ENCODE data around the gene UGT1A8.

Gene UGT1A8

GRCh38 chr2:233766416-233766815 is 149.0 kb downstream of the UGT1A8 start:
- DNase-seq (ENCODE audit: low spot score): no peak

GRCh38 chr2:233768076-233768475 is 150.6 kb downstream of the UGT1A8 start:
- DNase-seq (ENCODE audit: low spot score): no peak

- DNase-seq (ENCODE audit: low spot score): no peak
Measured at GRCh38 chr2:233769260-233769659, 151.8 kb downstream of the UGT1A8 start.

DNA sequence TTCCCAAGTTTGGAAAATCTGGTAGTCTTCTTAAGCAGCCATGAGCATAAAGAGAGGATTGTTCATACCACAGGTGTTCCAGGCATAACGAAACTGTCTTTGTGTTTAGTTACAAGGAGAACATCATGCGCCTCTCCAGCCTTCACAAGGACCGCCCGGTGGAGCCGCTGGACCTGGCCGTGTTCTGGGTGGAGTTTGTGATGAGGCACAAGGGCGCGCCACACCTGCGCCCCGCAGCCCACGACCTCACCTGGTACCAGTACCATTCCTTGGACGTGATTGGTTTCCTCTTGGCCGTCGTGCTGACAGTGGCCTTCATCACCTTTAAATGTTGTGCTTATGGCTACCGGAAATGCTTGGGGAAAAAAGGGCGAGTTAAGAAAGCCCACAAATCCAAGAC is 154.7 kb downstream of the UGT1A8 start:
- DNase-seq (ENCODE audit: low spot score): no peak

- no peak for DNase-seq (ENCODE audit: low spot score)
Measured at GRCh38 chr2:233772583-233772982, 155.2 kb downstream of the UGT1A8 start.

GRCh38 chr2:233773854-233774253 is 156.4 kb downstream of the UGT1A8 start:
- no peak for DNase-seq (ENCODE audit: low spot score)

DNA sequence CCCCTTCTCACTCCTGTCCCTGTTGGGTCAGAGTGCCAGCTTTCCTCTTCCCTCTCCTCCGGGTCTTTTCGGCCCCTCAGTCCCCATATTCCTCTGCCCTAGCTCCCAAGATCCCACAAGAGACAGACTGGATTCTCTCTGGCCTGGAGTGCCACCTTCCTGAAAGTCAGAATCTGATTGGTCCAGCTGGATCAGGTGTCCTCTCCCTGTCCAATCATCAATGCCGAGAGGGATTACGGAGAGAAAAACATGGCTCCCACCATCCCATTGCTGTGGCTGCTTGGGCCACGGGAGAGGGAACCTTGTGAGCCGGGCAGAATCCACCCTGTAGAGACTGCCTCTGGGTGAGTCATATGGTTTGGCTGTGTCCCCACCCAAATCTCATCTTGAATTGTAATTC is 158.0 kb downstream of the UGT1A8 start:
- no peak for DNase-seq (ENCODE audit: low spot score)

- DNase-seq (ENCODE audit: low spot score): no peak
Measured at GRCh38 chr2:233778030-233778429, 160.6 kb downstream of the UGT1A8 start, which contains the start of gene MROH2A. MROH2A (plus strand) TSS chr2:233778330; CDS start chr2:233779359, 1,029 bp downstream.

- DNase-seq (ENCODE audit: low spot score): no peak
Measured at GRCh38 chr2:233779722-233780121, 162.3 kb downstream of the UGT1A8 start.

DNA sequence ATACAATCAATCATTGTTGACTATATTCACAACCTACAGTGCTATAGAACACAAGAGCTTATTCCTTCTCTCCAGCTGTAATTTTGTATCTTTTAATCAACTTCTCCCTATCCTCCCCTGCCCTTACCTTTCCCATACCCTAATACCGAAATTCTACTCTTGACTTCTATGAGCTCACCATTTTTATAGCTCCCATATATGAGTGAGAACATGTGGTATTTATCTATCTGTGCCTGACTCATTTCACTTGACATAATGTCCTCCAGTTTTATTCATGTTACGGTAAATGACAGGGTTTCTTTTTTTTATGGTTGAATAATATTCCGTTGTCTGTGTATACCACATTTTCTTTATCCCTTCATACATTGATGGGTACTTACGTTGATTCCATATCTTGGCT is 163.3 kb downstream of the UGT1A8 start:
- no peak for DNase-seq (ENCODE audit: low spot score)

GRCh38 chr2:233789554-233789953 is 172.1 kb downstream of the UGT1A8 start:
- DNase-seq (ENCODE audit: low spot score): no peak

DNA sequence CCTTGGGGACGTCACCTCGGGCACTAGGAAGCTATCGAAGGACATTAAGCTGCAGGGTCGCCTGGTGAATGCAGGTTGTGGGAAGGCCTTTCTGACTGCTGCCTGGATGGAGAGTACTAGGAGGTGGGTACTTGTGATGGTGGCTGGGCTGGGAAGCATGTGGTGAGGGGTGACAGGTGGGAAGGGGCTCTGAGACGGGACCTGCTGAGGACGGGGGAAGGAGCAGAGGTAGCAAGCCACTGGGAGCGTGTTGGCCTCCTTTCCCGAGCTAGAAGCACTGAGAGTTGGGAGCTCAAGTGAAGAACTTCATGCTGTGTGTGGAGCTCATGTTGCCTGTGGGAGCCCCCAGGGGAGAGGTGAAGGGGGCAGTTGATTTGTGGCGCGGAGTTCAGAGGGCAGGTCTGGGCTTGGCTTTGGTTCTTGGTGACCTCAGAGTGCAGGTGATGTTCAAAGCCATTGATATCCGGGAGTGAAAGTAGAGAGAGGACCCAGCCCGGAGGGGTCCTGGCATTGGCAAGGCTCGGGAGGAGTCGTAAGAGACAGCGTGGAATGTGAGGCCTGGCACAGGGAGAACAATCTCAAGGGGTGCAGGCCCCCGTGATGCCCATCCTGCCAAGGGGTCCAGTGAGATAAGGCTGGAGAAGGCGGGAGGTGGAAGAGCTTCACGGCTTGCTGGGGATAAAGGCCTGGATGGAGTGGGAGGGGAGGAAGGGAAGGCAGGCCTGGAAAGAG is 173.9 kb downstream of the UGT1A8 start:
- no peak for DNase-seq (ENCODE audit: low spot score)

DNA sequence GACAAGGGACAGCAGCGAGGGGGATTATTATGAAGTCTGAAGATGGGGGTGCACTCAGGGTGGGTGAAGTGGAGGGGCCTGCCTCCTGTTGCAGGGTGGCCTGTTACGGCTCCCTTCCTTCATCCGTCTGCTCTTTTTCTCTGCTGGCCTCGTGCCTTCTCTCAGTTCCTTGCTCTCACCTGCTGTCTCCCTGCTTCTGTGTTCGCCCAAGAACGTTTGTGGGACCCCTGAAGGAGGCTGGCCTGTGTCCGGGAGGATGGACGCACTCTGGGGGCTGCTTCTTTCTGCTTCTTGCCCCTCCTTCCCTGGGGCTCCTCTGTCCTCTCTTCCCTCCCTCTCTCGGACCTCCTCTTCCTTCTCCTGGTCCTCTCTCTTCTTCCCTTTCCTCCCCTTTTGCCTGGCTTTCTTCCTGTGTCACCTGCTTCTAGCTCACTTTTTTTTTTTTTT is 174.5 kb downstream of the UGT1A8 start:
- no peak for DNase-seq (ENCODE audit: low spot score)

DNA sequence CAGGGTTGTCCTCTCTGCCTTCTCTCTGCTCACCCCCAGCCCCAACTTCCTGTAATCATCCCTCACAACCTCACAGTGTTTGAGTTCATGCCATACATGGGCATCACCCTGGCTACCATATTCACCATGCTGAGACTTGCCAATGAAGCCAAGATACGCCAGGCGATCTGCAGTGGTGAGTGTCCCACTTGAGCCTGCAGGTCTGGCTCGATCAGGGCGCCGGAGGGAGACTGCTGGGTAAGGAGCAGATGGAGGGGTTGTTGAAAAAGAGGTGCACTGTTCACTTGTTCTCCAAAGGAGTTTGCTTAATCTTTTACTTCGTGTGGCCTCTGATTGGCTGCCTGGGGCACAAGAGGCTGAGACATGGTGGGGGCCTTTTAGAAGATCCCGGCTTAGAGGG is 175.3 kb downstream of the UGT1A8 start:
- DNase-seq (ENCODE audit: low spot score): no peak

DNA sequence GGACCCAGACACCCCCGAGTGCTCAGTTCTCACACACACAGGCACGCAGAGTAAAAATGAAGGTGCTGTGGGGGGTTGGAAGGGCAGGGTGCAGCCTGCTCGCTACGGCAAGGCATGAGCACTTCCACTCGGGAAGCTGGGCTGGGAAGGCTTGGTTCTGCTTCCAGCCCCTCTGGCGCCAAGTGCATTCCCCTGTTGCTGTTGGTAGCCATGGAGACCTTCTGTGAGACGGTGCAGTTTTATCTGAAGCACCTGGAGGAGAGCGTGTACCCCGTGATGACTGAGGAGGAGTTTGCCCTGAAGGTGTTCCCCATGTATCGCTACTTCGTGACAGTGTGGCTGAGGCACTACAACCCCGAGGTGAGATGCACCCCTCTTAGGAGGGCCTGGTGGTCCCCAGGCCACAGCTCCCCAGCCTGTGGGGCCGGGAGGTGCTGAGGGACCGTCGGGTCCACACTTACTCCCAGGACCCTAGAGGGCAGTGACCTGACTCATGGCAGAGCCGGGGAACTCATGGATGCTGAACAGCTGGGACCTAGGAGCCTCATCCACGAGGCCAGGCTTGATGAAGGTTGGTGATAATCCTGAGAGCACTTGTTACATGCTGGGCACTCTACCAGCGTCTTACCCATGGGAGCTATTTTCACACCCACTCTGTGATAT is 176.2 kb downstream of the UGT1A8 start:
- no peak for DNase-seq (ENCODE audit: low spot score)

DNA sequence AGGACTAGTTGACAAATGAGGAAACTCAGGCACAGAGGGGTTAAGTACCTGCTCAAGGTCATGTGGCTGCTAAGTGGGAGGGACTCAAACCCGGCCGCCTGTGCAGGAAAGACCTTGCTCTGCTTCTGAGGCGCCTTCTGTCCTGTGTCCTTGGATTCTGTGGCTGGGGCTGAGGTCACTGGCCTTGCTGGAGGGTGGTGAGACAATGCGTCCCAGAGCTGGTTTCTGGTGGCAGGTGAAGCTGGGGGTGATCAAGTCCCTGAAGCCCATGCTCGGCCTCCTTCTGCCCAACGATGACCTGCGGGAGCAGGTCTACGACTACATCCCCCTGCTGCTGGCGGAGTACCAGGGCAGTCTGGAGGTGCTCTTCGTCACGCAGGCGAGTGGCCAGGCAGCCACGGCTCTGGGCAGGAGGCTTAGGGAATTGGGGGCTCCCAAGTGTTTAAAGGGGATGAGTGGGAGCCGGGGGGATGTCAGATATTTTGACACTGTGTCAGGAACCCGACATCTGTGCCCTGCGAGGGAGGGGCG is 176.8 kb downstream of the UGT1A8 start:
- DNase-seq (ENCODE audit: low spot score): no peak

DNA sequence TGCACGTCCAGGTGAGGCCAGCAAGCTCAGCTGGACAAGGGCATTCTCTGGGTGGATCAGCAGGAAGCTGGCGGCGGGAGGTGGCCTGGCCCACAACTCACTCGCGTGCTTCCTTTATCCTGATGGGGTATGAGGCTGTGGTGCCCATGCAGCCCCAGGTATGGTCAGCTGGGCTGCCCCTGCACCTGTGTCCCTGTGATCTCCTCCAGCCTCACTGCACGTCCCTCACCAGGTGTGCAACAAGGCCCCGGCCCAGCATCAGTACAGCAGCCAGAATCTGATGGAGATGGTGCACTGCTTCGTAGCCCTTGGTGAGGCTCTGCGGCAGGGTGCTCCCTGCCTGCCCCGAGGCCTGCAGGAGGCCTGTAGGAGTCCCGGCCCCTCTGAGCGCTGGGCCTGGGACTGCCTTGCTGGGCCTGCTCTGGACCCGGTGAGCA is 178.3 kb downstream of the UGT1A8 start:
- DNase-seq (ENCODE audit: low spot score): no peak

DNA sequence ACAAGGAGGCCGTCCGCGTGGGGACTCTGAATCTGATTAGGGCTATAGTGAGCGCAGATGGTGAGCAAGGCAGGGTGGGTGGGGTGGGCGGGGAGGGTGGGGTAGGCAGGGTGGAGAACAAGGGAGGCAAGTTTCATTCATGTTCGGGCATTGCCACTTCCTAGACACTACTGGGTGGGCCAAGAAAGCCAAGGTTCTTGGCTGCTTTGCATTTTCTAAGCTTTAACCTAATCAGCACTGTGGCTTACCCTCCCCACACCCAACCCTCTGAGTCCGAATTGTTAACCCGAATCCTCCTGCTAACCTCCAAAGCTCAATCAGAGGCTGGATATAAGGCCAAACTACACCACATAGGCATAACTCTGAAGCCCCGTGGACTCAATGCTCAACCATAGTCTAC is 178.8 kb downstream of the UGT1A8 start:
- DNase-seq (ENCODE audit: low spot score): no peak

DNA sequence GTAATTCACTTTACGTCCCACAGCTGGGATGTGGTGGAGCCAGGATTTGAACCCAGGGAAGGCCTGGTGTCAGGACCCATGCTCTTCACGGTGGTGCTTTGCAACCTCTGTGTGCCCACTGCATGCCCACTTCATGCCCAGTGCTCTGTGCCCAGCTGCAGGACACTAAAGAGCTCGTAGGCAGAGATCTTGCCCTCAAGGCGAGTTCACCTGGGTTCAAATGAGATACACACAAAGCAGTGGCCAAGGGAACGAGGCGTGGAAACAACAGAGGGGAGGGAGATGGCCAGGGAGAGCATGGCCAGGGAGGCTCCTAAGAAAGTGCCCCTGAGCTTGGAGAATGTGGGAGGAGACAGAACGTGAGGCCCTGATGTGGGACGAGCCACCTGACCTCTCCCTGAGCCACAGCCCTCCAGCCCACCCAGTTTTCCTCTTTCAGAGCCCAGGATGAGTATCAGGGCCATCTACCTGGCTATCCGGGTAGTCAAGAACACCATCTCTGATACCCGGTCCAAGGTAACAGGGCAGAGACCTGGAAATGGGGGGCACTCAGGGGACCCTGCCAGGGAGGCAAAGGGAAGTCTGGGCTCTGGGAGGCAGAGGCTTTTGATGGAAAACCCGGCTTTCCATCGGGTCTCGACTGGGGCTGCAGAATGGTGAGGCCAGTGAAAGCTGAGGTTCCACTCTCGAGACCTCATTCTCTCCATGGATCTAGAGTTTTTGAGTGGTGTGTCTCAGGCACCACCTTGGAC is 181.1 kb downstream of the UGT1A8 start:
- DNase-seq (ENCODE audit: low spot score): no peak

DNA sequence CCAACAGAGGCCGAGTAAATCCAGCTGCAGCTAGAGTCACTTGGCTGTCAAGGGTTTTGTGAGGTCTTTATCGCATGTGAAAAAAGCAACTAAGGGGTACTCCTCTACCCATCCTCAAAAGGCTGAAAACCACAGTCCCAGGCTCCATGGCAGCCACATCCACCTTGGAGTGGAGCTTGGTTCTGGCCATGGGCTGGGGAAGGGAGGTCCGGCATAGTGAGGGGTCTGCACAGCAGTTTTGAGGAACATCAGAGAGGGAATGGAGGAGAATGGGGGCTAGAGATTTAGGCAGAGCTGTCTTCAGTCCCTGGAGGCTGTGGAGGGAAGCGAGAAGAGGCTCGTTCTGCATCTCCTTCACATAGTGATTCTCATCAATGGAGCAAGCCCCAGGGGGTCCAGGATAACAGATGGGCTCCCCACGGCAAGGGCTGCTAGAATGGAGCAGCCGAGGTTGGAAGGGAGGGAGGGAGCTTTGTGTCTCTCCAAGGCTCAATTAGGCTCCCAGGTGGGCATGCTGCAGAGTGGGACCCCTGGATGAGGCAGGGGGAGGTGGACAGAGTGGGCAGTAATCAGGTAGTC is 181.7 kb downstream of the UGT1A8 start:
- no peak for DNase-seq (ENCODE audit: low spot score)

GRCh38 chr2:233799716-233800115 is 182.3 kb downstream of the UGT1A8 start:
- DNase-seq (ENCODE audit: low spot score): no peak

GRCh38 chr2:233800208-233800607 is 182.8 kb downstream of the UGT1A8 start:
- no peak for DNase-seq (ENCODE audit: low spot score)

All from putamen (tissue), 1 donor.